Breast epithelium (tissue), 3 donors: Measurements from ENCODE around the gene SLC2A11.

Experiments used
- CTCF ChIP-seq, 3 donors: fragments of 450-650 bp; IDR thresholded peaks; one replicate each; pipeline ENCODE4 v1.5.1; 2016 to 2017; ENCODE audit warnings: antibody characterized with exemption in 3 of 3, mild to moderate bottlenecking in 3 of 3, moderate library complexity in 3 of 3
- POLR2AphosphoS5 ChIP-seq, 3 donors: sonication (generic); formaldehyde crosslinking; IDR thresholded peaks; one replicate each; pipeline ENCODE4 v1.6.1; 2017; ENCODE audit warnings: antibody characterized with exemption in 3 of 3

DNA sequence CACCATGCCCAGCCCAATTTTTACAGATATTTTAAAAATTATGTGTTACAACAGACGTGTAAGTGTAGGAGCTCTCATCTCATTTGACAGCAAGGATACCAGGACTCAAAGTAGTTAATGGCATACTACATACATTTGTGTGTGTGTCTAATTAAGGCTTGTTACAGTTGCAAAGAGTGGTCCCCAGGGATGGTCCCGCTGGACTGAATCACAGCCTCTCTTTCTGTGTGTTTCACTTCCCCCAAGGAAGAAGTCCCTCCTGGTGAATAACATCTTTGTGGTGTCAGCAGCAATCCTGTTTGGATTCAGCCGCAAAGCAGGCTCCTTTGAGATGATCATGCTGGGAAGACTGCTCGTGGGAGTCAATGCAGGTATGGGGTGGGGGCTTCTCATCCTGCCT is 17.2 kb downstream of the SLC2A11 start:
- no peak for TF ChIP-seq CTCF (IDR thresholded peaks at IDR 0.05)
- no peak for TF ChIP-seq POLR2AphosphoS5 (IDR thresholded peaks at IDR 0.05)
